ENCODE measurements around the gene GRK3.

The GRK3 gene

GRCh38 chr22:25742918-25743708 lies 178.6 kb downstream of the GRK3 start:
- DNase-seq: no peak

- no peak for DNase-seq
Observed at GRCh38 chr22:25744694-25745093, 180.2 kb downstream of the GRK3 start.

GRCh38 chr22:25745341-25746011 lies 181.0 kb downstream of the GRK3 start:
- DNase-seq: no peak

GRCh38 chr22:25746012-25746373 lies 181.5 kb downstream of the GRK3 start:
- DNase-seq: no peak

- no peak for DNase-seq
Observed at GRCh38 chr22:25747245-25747944, 182.9 kb downstream of the GRK3 start.

- no peak for DNase-seq
Observed at GRCh38 chr22:25748140-25748539, 183.7 kb downstream of the GRK3 start.

- no peak for DNase-seq
Observed at GRCh38 chr22:25748704-25749103, 184.2 kb downstream of the GRK3 start.

- DNase-seq: no peak
Observed at GRCh38 chr22:25749420-25750169, 185.1 kb downstream of the GRK3 start.

- no peak for DNase-seq
Observed at GRCh38 chr22:25750569-25751173, 186.2 kb downstream of the GRK3 start.

- DNase-seq: no peak
Observed at GRCh38 chr22:25751174-25751581, 186.7 kb downstream of the GRK3 start.

- DNase-seq: no peak
Observed at GRCh38 chr22:25752615-25753214, 188.2 kb downstream of the GRK3 start.

GRCh38 chr22:25753252-25753651 lies 188.8 kb downstream of the GRK3 start:
- no peak for DNase-seq

- DNase-seq: no peak
Observed at GRCh38 chr22:25754527-25755202, 190.2 kb downstream of the GRK3 start.

GRCh38 chr22:25757686-25758085 lies 193.2 kb downstream of the GRK3 start:
- DNase-seq: no peak

GRCh38 chr22:25758316-25758715 lies 193.8 kb downstream of the GRK3 start:
- DNase-seq: no peak

GRCh38 chr22:25759825-25760231 lies 195.4 kb downstream of the GRK3 start:
- no peak for DNase-seq

- no peak for DNase-seq
Observed at GRCh38 chr22:25760294-25760693, 195.8 kb downstream of the GRK3 start.

GRCh38 chr22:25760848-25761595 lies 196.5 kb downstream of the GRK3 start:
- no peak for DNase-seq

GRCh38 chr22:25762147-25762546 lies 197.7 kb downstream of the GRK3 start:
- DNase-seq: no peak

GRCh38 chr22:25763239-25763777 lies 198.8 kb downstream of the GRK3 start:
- DNase-seq: no peak
